ENCODE results near the gene PAF1. TPM values are rescaled to one million over a fixed set of nuclear protein-coding genes. Genes with fewer than 3 reads are reported as not detected.

The PAF1 gene
- total RNA-seq, 4 donors from 2014 or later = 48.1 to 65.3 (median 50.2) TPM

GRCh38 chr19:39370735-39371134 is 20.2 kb downstream of the PAF1 start:
- Histone ChIP-seq H3K27me3 (no peaks in the 10 kb centered on the region), H3K27ac (no peak overlapping the region), H3K4me1 (peaks cover 24% of the 10 kb centered on the region in 2 donors), H3K4me3 (no peak overlapping the region), H3K36me3 (peaks cover 0 to 35% of the 10 kb centered on the region in 2 donors), H3K9me3 (no peaks in the 10 kb centered on the region)
- intact Hi-C loops (cut with DNase I; ENCODE audit: low total_unique reads) = no loop called here
- TF ChIP-seq CTCF (IDR thresholded peaks at IDR 0.05 in 4 of 5, conservative IDR thresholded peaks at IDR 0.05 in 1 of 5) (no peak), POLR2A (IDR thresholded peaks at IDR 0.05) (no peak)
- ATAC-seq (no peak), DNase-seq (no peak)
- in situ Hi-C loops (cut with MboI; ENCODE audit: low sequenced_read_pairs in 4 of 4) = no loop called here

GRCh38 chr19:39369200-39369599 is 21.7 kb downstream of the PAF1 start:
- H3K9me3 ChIP-seq = no peaks in the 10 kb centered on the region
- in situ Hi-C loops (cut with MboI; ENCODE audit: low sequenced_read_pairs in 4 of 4) = no loop called here
- H3K27me3 ChIP-seq = no peaks in the 10 kb centered on the region
- H3K27ac ChIP-seq = no peak overlapping the region
- intact Hi-C loops (cut with DNase I; ENCODE audit: low total_unique reads) = no loop called here
- DNase-seq (no peak), ATAC-seq (no peak)
- peaks cover 0 to 32% of the 10 kb centered on the region in 2 donors for H3K36me3 ChIP-seq
- no peak for TF ChIP-seq CTCF (IDR thresholded peaks at IDR 0.05 in 4 of 5, conservative IDR thresholded peaks at IDR 0.05 in 1 of 5)
- no peak for TF ChIP-seq POLR2A (IDR thresholded peaks at IDR 0.05)
- H3K4me3 ChIP-seq = no peak overlapping the region
- peaks cover 38% of the 10 kb centered on the region in 2 donors for H3K4me1 ChIP-seq

GRCh38 chr19:39365531-39365930 is 25.4 kb downstream of the PAF1 start:
- no peak for ATAC-seq
- no peaks in the 10 kb centered on the region for H3K27me3 ChIP-seq
- in situ Hi-C loops (cut with MboI; ENCODE audit: low sequenced_read_pairs in 4 of 4) (no loop called here), intact Hi-C loops (cut with DNase I; ENCODE audit: low total_unique reads) (no loop called here)
- peak overlapping the region in 2 of 4 donors; percentile 15 to 16 for H3K27ac ChIP-seq
- peaks cover 0 to 39% of the 10 kb centered on the region in 2 donors for H3K36me3 ChIP-seq
- H3K4me1 ChIP-seq = peaks cover 42 to 44% of the 10 kb centered on the region in 2 donors
- no peaks in the 10 kb centered on the region for H3K9me3 ChIP-seq
- H3K4me3 ChIP-seq = no peak overlapping the region
- no peak for DNase-seq
- TF ChIP-seq POLR2A (IDR thresholded peaks at IDR 0.05) (no peak), CTCF (IDR thresholded peaks at IDR 0.05 in 4 of 5, conservative IDR thresholded peaks at IDR 0.05 in 1 of 5) (no peak)

GRCh38 chr19:39363901-39364457 is 26.9 kb downstream of the PAF1 start:
- Histone ChIP-seq H3K27ac (peak overlapping the region; percentile 40 to 67 (median 60)), H3K4me3 (no peak overlapping the region), H3K9me3 (no peaks in the 10 kb centered on the region), H3K36me3 (peaks cover 0 to 42% of the 10 kb centered on the region in 2 donors), H3K27me3 (no peaks in the 10 kb centered on the region), H3K4me1 (peaks cover 42 to 44% of the 10 kb centered on the region in 2 donors)
- TF ChIP-seq POLR2A (IDR thresholded peaks at IDR 0.05) (no peak), CTCF (IDR thresholded peaks at IDR 0.05 in 4 of 5, conservative IDR thresholded peaks at IDR 0.05 in 1 of 5) (no peak)
- intact Hi-C loops (cut with DNase I; ENCODE audit: low total_unique reads) (no loop called here), in situ Hi-C loops (cut with MboI; ENCODE audit: low sequenced_read_pairs in 4 of 4) (no loop called here)
- ATAC-seq (peak in 1 of 2 donors; percentile 23), DNase-seq (no peak)

Data from gastrocnemius medialis (tissue), 4 donors.